GM23338 (cell line): ENCODE data around the gene BTBD9. TPM values are rescaled to one million over a fixed set of nuclear protein-coding genes. Genes with fewer than 3 reads are reported as not detected.

ENCODE experiments used
- ATAC-seq: fragments of 200-7000 bp; cut with Tn5 transposase; 3 replicates; pipeline ENCODE4 v1.9.1; 2020
- DNase-seq: peaks from one replicate; pipeline ENCODE4 v3.0.0-alpha.2; 2015; ENCODE audit warnings: low spot score
- H2AFZ ChIP-seq: fragments of 200-600 bp; sonication (generic); 2 replicates; pipeline ENCODE4 v1.8.0; 2016; ENCODE audit warnings: antibody characterized with exemption, mild to moderate bottlenecking, moderate library complexity
- H3F3A ChIP-seq: fragments of 200-600 bp; sonication (generic); replicated peaks from 2 replicates; pipeline ENCODE4 v1.8.0; 2017; ENCODE audit warnings: antibody characterized with exemption, mixed run types, low read depth
- H3K27ac ChIP-seq: fragments of 200-600 bp; sonication (generic); 2 replicates; pipeline ENCODE4 v1.6.1; 2016; ENCODE audit warnings: low read depth
- H3K27me3 ChIP-seq: fragments of 200-600 bp; sonication (generic); 2 replicates; pipeline ENCODE4 v1.8.0; 2016; ENCODE audit warnings: mild to moderate bottlenecking, mixed run types, moderate library complexity; ENCODE audit not compliant: insufficient read depth
- H3K36me3 ChIP-seq: fragments of 200-600 bp; sonication (generic); 2 replicates; pipeline ENCODE4 v1.8.0; 2016; ENCODE audit warnings: mild to moderate bottlenecking; ENCODE audit not compliant: insufficient read depth
- H3K4me1 ChIP-seq: fragments of 200-600 bp; sonication (generic); 2 replicates; pipeline ENCODE4 v1.8.0; 2016; ENCODE audit warnings: mild to moderate bottlenecking, moderate library complexity; ENCODE audit not compliant: insufficient read depth
- H3K4me2 ChIP-seq: fragments of 200-600 bp; sonication (generic); 2 replicates; pipeline ENCODE4 v1.7.1; 2017; ENCODE audit warnings: mixed run types
- H3K4me3 ChIP-seq: fragments of 200-600 bp; sonication (generic); 2 replicates; pipeline ENCODE4 v1.6.1; 2016; ENCODE audit warnings: mixed run types
- H3K79me2 ChIP-seq: fragments of 200-600 bp; sonication (generic); replicated peaks from 2 replicates; pipeline ENCODE4 v1.8.0; 2017; ENCODE audit warnings: mild to moderate bottlenecking; ENCODE audit not compliant: insufficient read depth
- H3K9me2 ChIP-seq: fragments of 200-600 bp; sonication (generic); 2 replicates; pipeline ENCODE4 v1.8.0; 2017; ENCODE audit not compliant: insufficient read depth
- H4K20me1 ChIP-seq: fragments of 200-600 bp; sonication (generic); replicated peaks from 2 replicates; pipeline ENCODE4 v1.8.0; 2017; ENCODE audit warnings: mild to moderate bottlenecking; ENCODE audit not compliant: insufficient read depth
- H3K27ac Mint-ChIP-seq: 2 replicates; pipeline ENCODE4 v1.8.0; 2020; ENCODE audit warnings: inconsistent platforms, mild to moderate bottlenecking, moderate library complexity, mixed read lengths
- H3K27me3 Mint-ChIP-seq: 3 replicates; pipeline ENCODE4 v1.8.0; 2022; ENCODE audit warnings: low read depth, mild to moderate bottlenecking, moderate library complexity, mixed read lengths, inconsistent platforms; ENCODE audit not compliant: insufficient read depth, poor library complexity
- H3K36me3 Mint-ChIP-seq: 3 replicates; pipeline ENCODE4 v1.8.0; 2021; ENCODE audit warnings: low read depth, mild to moderate bottlenecking, inconsistent platforms, moderate library complexity, mixed read lengths
- H3K4me1 Mint-ChIP-seq: 3 replicates; pipeline ENCODE4 v1.8.0; 2020; ENCODE audit warnings: mild to moderate bottlenecking, inconsistent platforms, mixed read lengths
- H3K4me3 Mint-ChIP-seq: 3 replicates; pipeline ENCODE4 v1.8.0; 2021; ENCODE audit warnings: moderate library complexity, mild to moderate bottlenecking, inconsistent platforms, mixed read lengths
- H3K9me3 Mint-ChIP-seq: 3 replicates; pipeline ENCODE4 v1.8.0; 2020; ENCODE audit warnings: moderate library complexity, mild to moderate bottlenecking, inconsistent platforms, mixed read lengths
- CREB1 ChIP-seq: fragments of 250-450 bp; sonication (Bioruptor Pico); IDR thresholded peaks from 2 replicates; pipeline ENCODE4 v1.5.0; 2020; ENCODE audit warnings: low read depth, mild to moderate bottlenecking, moderate library complexity
- CTCF ChIP-seq, 2 experiments: fragments of 200-600 bp in 1 of 2; sonication (generic) in 1 of 2; conservative IDR thresholded peaks; 2 replicates each; pipeline versions ENCODE4 v1.5.1 to v1.6.1; 2016 to 2017; ENCODE audit warnings: antibody characterized with exemption in 2 of 2, low read depth in 2 of 2, mild to moderate bottlenecking in 2 of 2, moderate library complexity in 1 of 2
- ETS1 ChIP-seq: IDR thresholded peaks from 2 replicates; pipeline ENCODE4 v1.6.1; 2016; ENCODE audit warnings: antibody characterized with exemption
- EZH2 ChIP-seq: fragments of 200-600 bp; sonication (generic); IDR thresholded peaks from one replicate; pipeline ENCODE4 v1.8.0; 2017; ENCODE audit warnings: antibody characterized with exemption, mild to moderate bottlenecking, low read depth; ENCODE audit not compliant: unreplicated experiment
- EZH2phosphoT487 ChIP-seq: fragments of 200-600 bp; sonication (generic); IDR thresholded peaks from one replicate; pipeline ENCODE4 v1.8.1; 2018; ENCODE audit warnings: antibody characterized with exemption; ENCODE audit not compliant: unreplicated experiment
- JUNB ChIP-seq: IDR thresholded peaks from one replicate; pipeline ENCODE4 v1.6.1; 2016; ENCODE audit warnings: antibody characterized with exemption; ENCODE audit not compliant: unreplicated experiment
- NANOG ChIP-seq: IDR thresholded peaks from 2 replicates; pipeline ENCODE4 v1.6.1; 2016; ENCODE audit warnings: antibody characterized with exemption, borderline replicate concordance
- POLR2AphosphoS5 ChIP-seq: IDR thresholded peaks from 2 replicates; pipeline ENCODE4 v1.6.1; 2016; ENCODE audit warnings: antibody characterized with exemption, low read depth
- REST ChIP-seq: IDR thresholded peaks from one replicate; pipeline ENCODE4 v1.6.1; 2018; ENCODE audit warnings: antibody characterized with exemption; ENCODE audit not compliant: unreplicated experiment
- STAT1 ChIP-seq: IDR thresholded peaks from one replicate; pipeline ENCODE4 v1.6.1; 2016; ENCODE audit warnings: antibody characterized with exemption; ENCODE audit not compliant: unreplicated experiment
- ZNF114 ChIP-seq: fragments of 250-450 bp; sonication (Bioruptor Pico); IDR thresholded peaks from 2 replicates; pipeline ENCODE4 v1.5.0; 2020; ENCODE audit warnings: mild to moderate bottlenecking, moderate library complexity
- ZNF331 ChIP-seq: fragments of 250-450 bp; sonication (Bioruptor Pico); IDR thresholded peaks from 2 replicates; pipeline ENCODE4 v1.5.0; 2020; ENCODE audit warnings: low read depth, mild to moderate bottlenecking, moderate library complexity
- polyA plus RNA-seq: library from polyadenylated mRNA; unstranded; fragments of >200 nt; fragmentation: Nextera tagmentation; extraction: Ambion mirVana; gene quantifications from 2 replicates; pipeline ENCODE4 v1.2.1, GENCODE V29; 2016
- total RNA-seq: library from RNA; depleted of rRNA; stranded (reverse); fragments of >200 nt; shearing (Covaris generic); gene quantifications from 2 replicates; pipeline ENCODE4 v1.2.3, GENCODE V29; 2014

BTBD9 gene
- total and polyA plus RNA-seq, 2 experiments from 2014 or later = 4.2 to 5.3 TPM

GRCh38 chr6:38370653-38371601, 268.8 kb downstream of the BTBD9 start:
- Histone ChIP-seq H2AFZ (peak overlapping the region; percentile 54; the same call in 1 of the 2 replicates), H3K27me3 (no peaks in the 10 kb centered on the region), H3K36me3 (no peaks in the 10 kb centered on the region), H3K27ac (no peak overlapping the region), H3F3A (no peaks in the 10 kb centered on the region), H4K20me1 (no peaks in the 10 kb centered on the region), H3K4me2 (no peak overlapping the region), H3K4me1 (peaks cover 5% of the 10 kb centered on the region; the same call in 1 of the 2 replicates), H3K4me3 (no peak overlapping the region), H3K79me2 (no peaks in the 10 kb centered on the region), H3K9me2 (no peaks in the 10 kb centered on the region)
- H3K36me3 Mint-ChIP-seq = no peaks in the 10 kb centered on the region
- no peaks in the 10 kb centered on the region for H3K27me3 Mint-ChIP-seq
- H3K4me1 Mint-ChIP-seq = peaks cover 8% of the 10 kb centered on the region; the same call in 2 of the 3 replicates
- TF ChIP-seq EZH2 (no peak), ZNF114 (CRISPR knock-in tag) (no peak), CTCF (conservative IDR thresholded peaks at IDR 0.05; ENCODE audit: low read depth in 2 of 2) (no peak), STAT1 (no peak), NANOG (no peak), ZNF331 (CRISPR knock-in tag) (no peak), CREB1 (CRISPR knock-in tag) (no peak), EZH2phosphoT487 (no peak), JUNB (no peak), REST (no peak), POLR2AphosphoS5 (no peak), ETS1 (no peak)
- ATAC-seq (peak; percentile 44; the same call in 1 of the 3 replicates), DNase-seq (no peak)
- no peak overlapping the region for H3K4me3 Mint-ChIP-seq
- no peaks in the 10 kb centered on the region for H3K9me3 Mint-ChIP-seq
- no peak overlapping the region for H3K27ac Mint-ChIP-seq
